Measurements from ENCODE around the gene RAP1GAP2.
"Not testable (repeated sequence)": the region's sequence is repeated elsewhere in the genome, so short reads cannot be mapped to it uniquely, and the experiment has no call there.

Gene RAP1GAP2

GRCh38 chr17:2816688-2817087, 20.4 kb downstream of the RAP1GAP2 start:
- H3K4me3 Mint-ChIP-seq = no peak overlapping the region
- H3K4me1 Mint-ChIP-seq (ENCODE audit: low read depth) = peaks cover 25% of the 10 kb centered on the region
- H3K36me3 Mint-ChIP-seq (ENCODE audit: low read depth) = no peaks in the 10 kb centered on the region
- H3K27me3 Mint-ChIP-seq = peaks cover 29% of the 10 kb centered on the region
- no peaks in the 10 kb centered on the region for H3K9me3 Mint-ChIP-seq
- no peak for DNase-seq
- H3K27ac Mint-ChIP-seq = no peak overlapping the region

GRCh38 chr17:2819294-2819693, 23.1 kb downstream of the RAP1GAP2 start:
- Mint-ChIP-seq H3K27me3 (peaks cover 16% of the 10 kb centered on the region), H3K4me1 (ENCODE audit: low read depth) (peaks cover 17% of the 10 kb centered on the region)
- H3K27ac Mint-ChIP-seq; H3K36me3 Mint-ChIP-seq (ENCODE audit: low read depth); DNase-seq; H3K9me3 Mint-ChIP-seq; H3K4me3 Mint-ChIP-seq: not testable (repeated sequence)

GRCh38 chr17:2819921-2820501, 23.8 kb downstream of the RAP1GAP2 start:
- no peak overlapping the region for H3K27ac Mint-ChIP-seq
- H3K27me3 Mint-ChIP-seq = peaks cover 15% of the 10 kb centered on the region

GRCh38 chr17:2821868-2822267, 25.6 kb downstream of the RAP1GAP2 start:
- H3K9me3 Mint-ChIP-seq = no peaks in the 10 kb centered on the region
- H3K27me3 Mint-ChIP-seq = peaks cover 19% of the 10 kb centered on the region
- no peak overlapping the region for H3K27ac Mint-ChIP-seq
- peaks cover 4% of the 10 kb centered on the region for H3K4me1 Mint-ChIP-seq (ENCODE audit: low read depth)
- H3K36me3 Mint-ChIP-seq (ENCODE audit: low read depth) = no peaks in the 10 kb centered on the region
- no peak overlapping the region for H3K4me3 Mint-ChIP-seq
- DNase-seq = no peak

More at GRCh38 chr17:2819921-2820501, 23.8 kb downstream of the RAP1GAP2 start:
- DNase-seq = no peak
- no peaks in the 10 kb centered on the region for H3K36me3 Mint-ChIP-seq (ENCODE audit: low read depth)
- no peak overlapping the region for H3K4me3 Mint-ChIP-seq
- H3K4me1 Mint-ChIP-seq (ENCODE audit: low read depth) = peaks cover 10% of the 10 kb centered on the region
- no peaks in the 10 kb centered on the region for H3K9me3 Mint-ChIP-seq

- Mint-ChIP-seq H3K36me3 (ENCODE audit: low read depth) (no peaks in the 10 kb centered on the region), H3K4me1 (ENCODE audit: low read depth) (peaks cover 4% of the 10 kb centered on the region), H3K9me3 (no peaks in the 10 kb centered on the region), H3K4me3 (no peak overlapping the region), H3K27me3 (peaks cover 23% of the 10 kb centered on the region), H3K27ac (no peak overlapping the region)
- DNase-seq = no peak
Observed at GRCh38 chr17:2822358-2822757, 26.1 kb downstream of the RAP1GAP2 start.

- no peaks in the 10 kb centered on the region for H3K36me3 Mint-ChIP-seq (ENCODE audit: low read depth)
- H3K4me3 Mint-ChIP-seq = no peak overlapping the region
- H3K4me1 Mint-ChIP-seq (ENCODE audit: low read depth) = peaks cover 12% of the 10 kb centered on the region
- H3K27ac Mint-ChIP-seq = no peak overlapping the region
- DNase-seq = no peak
- no peaks in the 10 kb centered on the region for H3K9me3 Mint-ChIP-seq
- H3K27me3 Mint-ChIP-seq = peaks cover 23% of the 10 kb centered on the region
Observed at GRCh38 chr17:2825253-2825970, 29.2 kb downstream of the RAP1GAP2 start.

GRCh38 chr17:2828397-2829038, 32.3 kb downstream of the RAP1GAP2 start:
- peak; percentile 88 for DNase-seq
- Mint-ChIP-seq H3K27me3 (peaks cover 15% of the 10 kb centered on the region), H3K27ac (no peak overlapping the region), H3K36me3 (ENCODE audit: low read depth) (no peaks in the 10 kb centered on the region), H3K4me1 (ENCODE audit: low read depth) (peaks cover 10% of the 10 kb centered on the region), H3K9me3 (no peaks in the 10 kb centered on the region), H3K4me3 (no peak overlapping the region)

- Mint-ChIP-seq H3K4me1 (ENCODE audit: low read depth) (peaks cover 10% of the 10 kb centered on the region), H3K27ac (no peak overlapping the region), H3K4me3 (no peak overlapping the region), H3K36me3 (ENCODE audit: low read depth) (peaks cover 2% of the 10 kb centered on the region), H3K9me3 (no peaks in the 10 kb centered on the region), H3K27me3 (peaks cover 13% of the 10 kb centered on the region)
- no peak for DNase-seq
Observed at GRCh38 chr17:2830678-2831077, 34.4 kb downstream of the RAP1GAP2 start.

- Mint-ChIP-seq H3K9me3 (no peaks in the 10 kb centered on the region), H3K36me3 (ENCODE audit: low read depth) (peaks cover 2% of the 10 kb centered on the region), H3K4me3 (no peak overlapping the region), H3K4me1 (ENCODE audit: low read depth) (peaks cover 10% of the 10 kb centered on the region), H3K27me3 (peaks cover 9% of the 10 kb centered on the region), H3K27ac (no peak overlapping the region)
- no peak for DNase-seq
Observed at GRCh38 chr17:2835780-2836179, 39.5 kb downstream of the RAP1GAP2 start.

GRCh38 chr17:2837147-2837561, 40.9 kb downstream of the RAP1GAP2 start:
- peaks cover 10% of the 10 kb centered on the region for H3K4me1 Mint-ChIP-seq (ENCODE audit: low read depth)
- no peaks in the 10 kb centered on the region for H3K9me3 Mint-ChIP-seq
- peak; percentile 61 for DNase-seq
- H3K36me3 Mint-ChIP-seq (ENCODE audit: low read depth) = peaks cover 2% of the 10 kb centered on the region
- no peak overlapping the region for H3K27ac Mint-ChIP-seq
- H3K27me3 Mint-ChIP-seq = peaks cover 9% of the 10 kb centered on the region
- no peak overlapping the region for H3K4me3 Mint-ChIP-seq

- no peak for DNase-seq
- H3K27ac Mint-ChIP-seq = no peak overlapping the region
- H3K36me3 Mint-ChIP-seq (ENCODE audit: low read depth) = no peaks in the 10 kb centered on the region
- no peaks in the 10 kb centered on the region for H3K9me3 Mint-ChIP-seq
- H3K4me3 Mint-ChIP-seq = no peak overlapping the region
- H3K27me3 Mint-ChIP-seq = no peaks in the 10 kb centered on the region
- H3K4me1 Mint-ChIP-seq (ENCODE audit: low read depth) = peaks cover 9% of the 10 kb centered on the region
Observed at GRCh38 chr17:2841606-2842005, 45.4 kb downstream of the RAP1GAP2 start.

GRCh38 chr17:2842464-2842863, 46.2 kb downstream of the RAP1GAP2 start:
- no peak overlapping the region for H3K27ac Mint-ChIP-seq
- no peaks in the 10 kb centered on the region for H3K9me3 Mint-ChIP-seq
- peaks cover 2% of the 10 kb centered on the region for H3K4me1 Mint-ChIP-seq (ENCODE audit: low read depth)
- no peaks in the 10 kb centered on the region for H3K27me3 Mint-ChIP-seq
- H3K36me3 Mint-ChIP-seq (ENCODE audit: low read depth) = no peaks in the 10 kb centered on the region
- no peak for DNase-seq
- no peak overlapping the region for H3K4me3 Mint-ChIP-seq

GRCh38 chr17:2844416-2844815, 48.2 kb downstream of the RAP1GAP2 start:
- Mint-ChIP-seq H3K27ac (no peak overlapping the region), H3K4me3 (no peak overlapping the region), H3K9me3 (no peaks in the 10 kb centered on the region), H3K4me1 (ENCODE audit: low read depth) (peaks cover 14% of the 10 kb centered on the region), H3K36me3 (ENCODE audit: low read depth) (no peaks in the 10 kb centered on the region), H3K27me3 (peaks cover 9% of the 10 kb centered on the region)
- no peak for DNase-seq

GRCh38 chr17:2847381-2848333, 51.4 kb downstream of the RAP1GAP2 start:
- H3K9me3 Mint-ChIP-seq = no peaks in the 10 kb centered on the region
- no peak overlapping the region for H3K27ac Mint-ChIP-seq
- H3K36me3 Mint-ChIP-seq (ENCODE audit: low read depth) = no peaks in the 10 kb centered on the region
- DNase-seq = no peak
- H3K4me1 Mint-ChIP-seq (ENCODE audit: low read depth) = peaks cover 14% of the 10 kb centered on the region
- no peak overlapping the region for H3K4me3 Mint-ChIP-seq
- peaks cover 27% of the 10 kb centered on the region for H3K27me3 Mint-ChIP-seq

Measured in activated T-cell treated with anti-CD3 and anti-CD28 coated beads, Interleukin-2, amount 50 U/mL, for 24 hours (primary cell).